Activated T-cell treated with anti-CD3 and anti-CD28 coated beads, Interleukin-2, amount 50 U/mL, for 1 hour (primary cell): ENCODE measurements around the gene C1S.

Experiments
- DNase-seq: peaks from one replicate; pipeline ENCODE4 v3.0.0-alpha.2; 2020

The C1S gene

DNA sequence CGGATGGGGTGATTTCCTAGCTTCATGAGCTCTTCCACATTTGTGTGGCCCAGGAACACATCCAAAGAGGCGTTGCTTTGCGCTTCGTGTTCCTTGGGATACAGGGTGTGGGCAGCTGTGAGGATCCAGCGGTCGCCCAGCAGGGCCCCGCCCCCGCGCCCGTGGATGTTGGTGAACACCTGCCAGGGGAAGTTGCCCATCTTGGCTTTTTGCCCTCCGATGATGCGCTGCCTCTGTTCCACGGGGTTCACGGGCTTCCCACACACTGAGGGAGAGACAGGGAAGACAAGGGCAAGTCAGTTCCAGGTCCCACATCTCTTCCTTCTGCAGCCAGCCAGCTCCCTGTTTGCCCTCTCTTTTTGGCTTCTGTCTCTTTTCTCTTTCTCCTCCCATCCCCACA, 20.5 kb downstream of the C1S start:
- DNase-seq = no peak

DNA sequence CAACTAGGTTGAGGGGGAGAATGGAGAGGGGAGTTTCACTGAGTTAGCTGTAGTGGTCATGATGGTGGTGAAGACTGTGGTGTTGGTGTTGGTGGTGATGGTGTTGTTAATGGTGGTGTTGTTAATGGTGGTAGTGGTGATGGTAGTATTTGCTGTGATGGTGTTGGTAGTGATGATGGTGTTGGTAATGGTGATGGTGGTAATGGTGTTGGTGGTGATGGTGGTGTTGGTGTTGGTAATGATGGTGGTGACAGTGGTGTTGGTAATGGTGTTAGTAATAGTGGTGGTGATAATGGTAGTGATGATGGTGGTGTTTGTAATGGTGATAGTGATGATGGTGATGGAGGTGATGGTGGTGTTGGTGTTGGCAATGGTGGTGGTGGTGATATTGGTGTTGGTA, 22.6 kb downstream of the C1S start:
- DNase-seq = no peak

DNA sequence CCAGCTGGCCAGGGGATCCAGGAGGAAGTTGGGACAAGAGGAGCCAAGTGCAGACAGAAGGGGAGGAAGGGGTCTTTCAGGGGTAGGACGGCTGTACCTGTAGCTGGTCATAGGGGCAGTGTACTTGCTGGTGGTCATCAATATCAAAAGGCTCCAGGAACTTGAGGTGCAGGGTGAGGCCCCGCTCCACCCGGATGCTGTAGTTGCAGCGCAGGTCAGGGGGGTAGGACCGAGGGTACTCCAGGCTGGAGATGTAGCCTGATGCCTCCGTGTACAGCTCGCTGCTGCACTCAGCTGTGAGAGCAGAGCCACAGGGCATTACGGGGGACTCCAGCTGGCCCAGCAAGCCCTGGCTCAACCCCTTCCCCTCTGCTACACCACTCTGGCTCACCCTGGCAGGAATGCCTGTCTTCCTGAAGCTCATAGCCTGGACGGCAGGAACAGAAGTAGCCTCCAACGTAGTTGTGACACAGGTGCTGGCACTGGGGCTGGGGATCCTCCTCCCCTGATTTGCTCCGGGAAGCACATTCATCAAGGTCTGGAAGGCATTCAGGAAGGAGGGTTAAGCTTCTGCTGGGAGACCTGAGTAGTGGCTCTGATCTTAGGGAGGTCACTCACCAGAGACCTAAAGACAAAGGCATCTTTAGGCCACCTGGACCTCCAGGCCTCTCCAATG, 28.8 kb downstream of the C1S start:
- no peak for DNase-seq

DNA sequence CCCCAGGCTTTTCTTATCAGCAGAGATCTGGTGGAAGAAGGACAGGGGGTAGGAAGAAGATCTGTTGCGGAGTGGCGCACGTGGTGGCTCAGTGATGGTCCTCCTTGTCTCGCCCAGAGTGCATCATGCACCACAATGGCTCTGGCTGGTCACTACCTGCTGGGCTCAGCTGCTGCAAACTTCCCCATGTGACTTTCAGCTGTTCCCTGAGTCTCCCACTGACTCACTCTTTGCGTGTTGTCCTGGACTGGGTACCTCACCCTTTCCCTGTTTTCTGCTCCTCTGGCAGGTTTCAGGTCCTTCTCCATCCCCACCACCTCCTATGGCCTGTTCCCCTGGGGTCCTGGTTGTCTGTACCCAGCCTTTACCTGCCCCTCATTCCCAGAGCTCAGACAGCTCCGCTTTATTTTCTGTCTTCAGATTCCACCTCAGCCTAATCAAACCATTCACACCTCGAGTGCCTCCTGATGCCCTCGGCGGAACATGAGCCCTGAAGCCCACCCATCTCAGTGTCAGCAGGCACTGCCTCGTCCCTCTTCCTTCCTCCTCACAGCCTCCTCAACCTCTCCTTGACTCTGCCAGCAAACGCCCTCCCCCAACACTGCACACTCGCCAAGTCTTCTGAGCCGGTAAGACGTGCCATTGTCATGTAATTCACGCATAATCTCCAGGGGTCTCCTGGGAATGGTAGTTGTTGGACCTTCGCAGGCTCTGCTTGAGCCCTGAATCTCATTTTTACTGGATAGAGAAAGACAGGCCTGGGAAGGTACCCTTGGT, 29.9 kb downstream of the C1S start:
- no peak for DNase-seq

DNA sequence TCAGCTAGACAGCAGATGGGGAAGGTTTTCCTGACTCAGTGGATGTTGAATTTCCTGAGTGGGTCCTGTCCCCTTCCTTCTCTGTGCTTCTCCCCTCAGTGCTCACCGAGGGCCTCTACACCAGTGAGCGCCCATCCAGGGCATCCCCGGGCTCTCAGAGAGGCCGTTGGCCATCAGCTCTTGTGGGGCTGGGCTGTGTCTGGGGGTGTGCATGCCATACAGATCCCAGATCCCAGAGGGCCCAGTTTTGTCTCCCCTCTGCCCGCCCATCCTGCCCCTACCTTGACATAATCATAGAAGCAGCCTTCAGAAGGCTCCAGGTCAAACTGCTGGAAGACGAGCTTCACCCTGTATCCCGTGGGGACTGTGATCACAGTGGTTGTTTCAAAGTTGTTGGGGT, 30.7 kb downstream of the C1S start:
- no peak for DNase-seq

DNA sequence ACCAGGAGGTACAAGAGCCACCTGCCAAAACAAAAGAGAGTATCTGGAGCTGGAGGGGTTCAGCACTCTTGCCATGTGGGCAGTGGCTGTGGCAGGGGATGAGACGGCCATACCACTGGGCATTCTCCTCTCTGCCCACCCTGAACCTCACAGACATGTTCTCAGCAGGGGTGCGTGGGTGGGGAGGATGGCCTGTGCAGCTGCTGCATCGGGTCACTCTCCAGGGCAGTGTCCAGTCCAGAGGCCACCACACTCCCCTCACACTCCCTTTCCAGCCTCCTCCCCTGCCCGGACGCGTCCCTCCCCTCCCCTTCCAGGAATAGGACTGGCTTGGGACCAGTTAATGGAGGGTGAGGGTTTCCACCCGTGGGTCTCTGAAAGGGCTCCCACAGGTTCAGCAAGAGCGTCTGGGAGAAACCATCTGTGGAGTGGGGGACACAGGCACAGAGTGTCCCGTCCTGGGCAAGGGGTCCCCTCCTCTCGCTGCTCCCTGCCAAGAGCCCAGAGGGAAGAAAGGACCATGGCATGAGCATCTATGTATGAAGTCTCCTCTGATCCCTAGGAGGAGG, 31.2 kb downstream of the C1S start:
- no peak for DNase-seq

DNA sequence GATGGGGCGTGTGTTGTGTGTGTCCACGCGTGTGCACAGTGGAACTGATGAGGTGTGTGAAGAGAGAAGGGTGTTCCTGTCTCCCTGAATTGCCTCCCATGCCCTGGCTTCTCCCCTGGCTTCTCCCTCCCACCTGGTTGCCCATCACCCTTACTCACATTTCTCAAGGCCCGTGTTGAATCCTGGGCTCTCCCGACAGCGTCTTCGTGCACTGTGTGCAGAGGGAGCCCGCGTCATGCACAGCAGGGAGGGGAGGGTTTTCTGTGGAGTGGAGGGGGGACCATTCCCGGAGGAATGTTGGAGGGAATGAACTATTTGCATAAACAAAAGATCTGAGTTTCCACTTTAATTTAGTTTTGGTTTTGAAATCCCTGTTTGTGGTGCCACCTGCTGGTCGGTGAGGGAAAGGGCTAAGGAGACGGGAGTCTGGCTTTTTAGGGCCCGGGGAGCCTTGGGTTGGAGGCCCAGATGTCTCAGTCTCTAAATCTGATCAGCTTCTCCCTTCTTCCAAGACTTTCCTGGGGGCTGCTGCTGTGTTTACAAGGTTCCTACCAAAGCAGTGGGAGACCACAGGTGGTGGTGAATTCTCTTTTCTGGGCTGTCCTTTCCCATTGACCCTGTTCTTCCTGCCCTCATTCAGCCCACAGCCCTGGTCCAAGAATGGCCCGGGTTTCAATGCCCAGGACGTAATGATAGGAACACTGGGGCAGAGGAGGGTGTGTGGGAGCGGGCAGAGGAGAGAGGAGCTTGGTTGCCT, 31.9 kb downstream of the C1S start, which contains the start of gene C1R:
C1R (minus strand) TSS at position 217 of the 757 bp plus-strand sequence; CDS start at position 160, 57 bp downstream.
- DNase-seq = peak; percentile 74

DNA sequence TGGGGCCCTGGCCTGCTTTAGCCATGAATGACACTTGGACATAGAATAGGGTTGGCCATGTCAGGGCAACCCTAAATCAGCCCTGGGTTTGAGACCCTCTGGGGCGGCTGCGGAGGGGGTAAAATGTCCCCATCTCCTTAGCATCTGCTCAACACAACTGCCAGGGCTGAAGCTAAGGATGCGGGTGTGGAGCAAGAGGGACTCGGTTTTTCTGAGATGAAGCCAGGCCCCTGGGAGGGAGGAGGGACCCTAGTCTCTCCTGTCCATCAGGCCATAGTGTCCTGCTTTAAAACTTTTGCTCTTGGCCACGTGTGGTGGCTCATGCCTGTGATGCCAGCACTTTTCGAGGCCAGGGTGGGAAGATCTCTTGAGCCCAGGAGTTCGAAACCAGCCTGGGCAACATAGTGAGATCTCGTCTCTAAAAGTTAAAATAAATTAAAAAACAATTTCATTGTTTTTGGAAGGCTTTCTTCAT, 32.5 kb downstream of the C1S start:
- no peak for DNase-seq

DNA sequence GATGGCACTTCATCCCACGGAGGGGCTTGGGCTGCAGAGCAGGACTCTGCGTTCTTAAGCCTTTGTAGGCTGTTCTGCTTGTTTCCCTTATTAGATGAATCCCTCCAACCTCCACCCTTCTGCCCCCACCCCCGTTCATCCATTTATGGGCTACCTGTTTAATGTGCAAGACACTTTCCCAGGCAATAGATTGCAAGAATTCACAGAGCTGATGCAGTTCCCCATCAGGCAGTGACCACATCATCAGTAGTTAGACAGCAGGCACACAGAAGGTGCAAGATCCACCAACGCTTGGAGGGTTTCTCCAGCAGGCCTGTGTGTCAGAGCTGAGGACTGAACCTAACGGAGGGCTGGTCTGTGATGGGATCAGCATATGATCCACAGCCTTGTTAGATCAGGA, 33.0 kb downstream of the C1S start:
- no peak for DNase-seq

DNA sequence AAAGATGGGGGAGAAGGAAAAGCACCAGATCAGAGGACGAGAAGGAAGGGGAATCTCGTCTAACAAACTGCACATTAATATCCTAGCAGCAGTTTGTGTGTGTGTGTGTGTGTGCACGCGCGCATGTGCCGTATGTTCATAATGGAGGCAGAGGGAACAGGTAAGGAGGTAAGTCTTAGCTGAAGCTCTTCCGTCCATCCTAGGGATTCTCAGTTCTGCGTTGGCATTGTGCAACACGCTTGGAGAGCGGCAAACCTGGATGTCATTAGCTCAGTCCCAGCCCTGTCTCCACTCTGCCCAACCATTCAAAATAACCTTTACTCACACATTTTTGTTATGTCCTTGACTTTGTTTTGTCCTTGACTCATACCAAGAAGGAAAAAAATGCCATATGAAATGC, 33.4 kb downstream of the C1S start:
- no peak for DNase-seq

DNA sequence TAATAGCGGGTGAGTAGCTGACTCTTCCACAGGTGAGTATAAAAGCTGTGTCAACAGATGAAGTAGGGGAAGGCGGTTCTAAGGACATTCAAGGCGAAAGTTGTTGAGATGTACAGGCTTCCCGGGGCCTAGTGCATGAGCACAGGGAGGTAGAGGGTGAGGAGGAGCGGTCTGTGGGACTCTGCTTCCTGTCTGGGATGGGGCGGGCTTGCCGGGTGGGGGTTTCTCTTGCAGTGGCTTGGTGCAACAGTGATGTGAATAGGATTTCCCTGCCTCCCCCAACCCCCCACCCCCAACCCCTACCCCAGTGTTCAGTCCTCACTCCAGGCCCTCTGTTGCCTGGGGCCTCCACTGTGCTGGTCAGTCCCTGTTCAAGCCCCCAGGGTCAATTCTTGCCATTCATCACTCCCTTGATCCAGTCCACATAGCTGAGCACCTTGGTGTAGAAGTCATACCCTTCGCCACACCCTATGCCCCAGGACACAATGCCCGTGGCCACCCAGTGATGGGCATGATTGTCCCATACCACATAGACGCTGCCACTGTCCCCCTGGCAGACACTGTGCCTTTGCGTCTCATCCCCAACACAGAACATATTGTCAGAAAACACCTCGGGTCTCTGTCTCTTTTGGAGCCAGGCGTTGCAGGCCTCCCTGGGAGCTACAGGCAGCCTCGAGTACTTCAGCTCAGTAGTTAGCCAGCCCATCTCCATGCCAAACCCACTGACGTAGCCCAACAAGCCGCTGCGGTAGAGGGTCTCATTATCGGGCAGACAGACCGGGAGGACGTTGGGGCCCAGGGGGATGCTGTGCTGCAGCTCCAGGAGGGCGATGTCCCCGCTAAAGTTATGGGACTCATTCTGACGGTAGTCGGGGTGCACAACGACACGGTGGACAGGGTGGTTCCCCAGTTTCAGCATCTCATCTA, 35.8 kb downstream of the C1S start:
- no peak for DNase-seq

DNA sequence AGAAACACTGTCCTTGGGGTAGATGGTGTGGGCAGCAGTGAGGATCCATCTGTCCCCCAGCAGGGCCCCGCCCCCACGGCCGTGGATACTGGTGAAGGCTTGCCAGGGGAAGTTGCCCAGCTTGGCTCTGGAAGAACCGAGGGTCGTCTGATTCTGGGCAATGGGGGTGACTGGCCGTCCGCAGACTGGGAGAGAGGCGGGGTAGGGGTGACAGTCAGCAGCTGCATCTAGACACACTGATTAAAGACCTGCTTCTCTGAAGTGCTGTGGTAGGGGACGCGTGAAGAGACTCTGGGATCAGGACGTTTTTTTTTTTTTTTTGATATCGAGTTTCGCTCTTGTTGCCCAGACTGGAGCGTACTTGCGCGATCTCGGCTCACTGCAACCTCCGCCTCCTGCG, 36.5 kb downstream of the C1S start:
- no peak for DNase-seq

DNA sequence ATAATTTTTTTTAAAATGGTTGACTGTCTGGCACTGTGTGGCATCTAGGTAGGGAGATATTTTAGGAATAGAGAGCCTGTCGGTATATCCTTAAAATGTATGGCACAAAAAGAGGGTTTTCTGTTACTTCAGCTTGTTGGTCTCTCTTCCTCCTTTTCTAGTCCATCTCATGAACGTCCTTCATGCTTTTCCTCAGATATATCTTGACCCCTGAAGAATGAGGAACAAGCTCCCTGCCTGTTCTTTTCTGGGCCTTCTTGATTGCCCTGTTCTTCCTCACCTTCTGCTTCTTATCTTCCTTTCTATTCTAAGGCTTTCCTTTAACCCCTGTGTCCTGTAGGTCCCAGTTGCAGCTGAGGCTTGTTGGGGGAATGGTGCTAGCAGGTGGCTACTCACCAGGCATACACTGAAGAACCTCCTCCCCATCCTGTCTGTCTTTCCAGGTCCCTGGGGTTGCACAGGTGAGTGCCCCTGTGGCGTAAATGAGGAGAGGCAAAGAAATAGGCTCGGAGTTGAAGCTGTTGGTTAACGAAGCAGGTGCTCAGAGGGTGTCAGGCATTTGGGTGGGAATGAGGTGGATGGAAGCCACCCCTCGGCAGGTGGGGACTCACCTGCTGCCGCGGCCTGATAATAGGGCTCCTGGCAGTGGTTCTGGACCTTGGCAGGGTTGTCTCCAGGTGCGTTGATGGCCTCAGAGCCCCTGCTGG, 38.9 kb downstream of the C1S start:
- DNase-seq = peak; percentile 13

DNA sequence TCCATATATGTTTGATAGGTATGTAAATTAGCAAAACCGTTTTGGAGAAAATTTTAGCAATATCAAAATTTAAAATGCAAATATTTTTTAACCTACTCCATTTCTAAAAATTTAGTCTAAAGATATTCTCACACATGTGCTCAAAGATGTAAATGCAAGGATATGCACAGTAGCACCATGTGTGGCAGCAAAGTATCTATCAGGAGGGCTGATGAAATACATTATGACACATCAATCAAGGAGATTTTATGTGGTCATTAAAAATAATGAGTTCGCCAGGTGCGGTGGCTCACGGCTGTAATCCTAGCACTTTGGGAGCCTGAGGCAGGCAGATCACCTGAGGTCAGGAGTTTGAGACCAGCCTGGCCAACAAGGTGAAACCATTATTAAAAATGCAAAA, 39.7 kb downstream of the C1S start:
- no peak for DNase-seq

DNA sequence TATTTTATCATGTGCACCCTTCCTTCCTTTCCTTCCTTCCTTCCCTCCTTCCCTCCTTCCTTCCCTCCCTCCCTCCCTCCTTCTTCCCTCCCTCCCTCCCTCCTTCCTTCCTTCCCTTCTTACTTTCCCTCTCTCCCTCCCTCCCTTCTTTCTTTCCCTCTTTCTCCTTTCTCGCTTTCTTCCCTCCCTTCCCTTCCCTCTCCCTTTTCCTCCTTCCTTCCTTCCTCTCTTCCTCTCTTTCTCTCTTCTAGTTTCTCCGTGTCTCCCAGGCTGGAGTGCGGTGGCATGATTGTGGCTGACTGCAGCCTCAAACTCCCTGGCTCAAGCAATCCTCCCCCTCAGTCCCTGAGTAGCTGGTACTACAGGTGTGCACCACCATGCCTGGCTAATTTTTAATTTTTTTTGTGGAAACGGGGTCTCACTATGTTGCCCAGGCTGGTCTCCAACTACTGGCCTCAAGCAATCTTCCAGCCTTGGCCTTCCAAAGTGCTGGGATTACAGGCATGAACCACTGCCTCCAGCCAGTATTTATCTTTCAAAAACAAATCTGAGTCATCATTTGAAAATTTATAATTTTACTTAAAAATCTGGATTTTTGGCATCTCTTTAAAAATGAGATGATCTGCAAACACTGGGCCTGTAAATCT, 40.7 kb downstream of the C1S start:
- peak; percentile 1 for DNase-seq

DNA sequence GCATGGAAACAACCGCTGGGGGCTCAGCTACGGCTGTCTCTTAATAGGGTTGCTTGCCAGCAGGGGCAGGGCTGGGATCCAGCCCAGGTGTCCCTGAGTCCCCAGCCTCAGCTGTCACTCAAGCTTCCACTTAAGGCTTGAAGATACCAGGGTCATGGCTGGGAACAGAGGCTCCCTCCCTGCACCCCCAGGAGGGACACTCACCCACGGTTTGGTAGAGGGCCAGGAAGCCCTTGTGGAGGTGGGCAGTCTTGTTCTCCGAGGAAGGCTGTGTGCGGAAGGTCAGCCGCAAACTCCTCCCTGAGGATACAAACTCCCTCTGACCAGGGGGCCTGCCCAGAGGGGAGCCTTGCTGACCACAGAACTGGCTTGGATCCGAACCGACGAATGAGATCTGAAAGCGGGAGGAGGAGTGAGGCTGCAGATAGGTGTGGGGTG, 41.2 kb downstream of the C1S start:
- peak; percentile 6 for DNase-seq

DNA sequence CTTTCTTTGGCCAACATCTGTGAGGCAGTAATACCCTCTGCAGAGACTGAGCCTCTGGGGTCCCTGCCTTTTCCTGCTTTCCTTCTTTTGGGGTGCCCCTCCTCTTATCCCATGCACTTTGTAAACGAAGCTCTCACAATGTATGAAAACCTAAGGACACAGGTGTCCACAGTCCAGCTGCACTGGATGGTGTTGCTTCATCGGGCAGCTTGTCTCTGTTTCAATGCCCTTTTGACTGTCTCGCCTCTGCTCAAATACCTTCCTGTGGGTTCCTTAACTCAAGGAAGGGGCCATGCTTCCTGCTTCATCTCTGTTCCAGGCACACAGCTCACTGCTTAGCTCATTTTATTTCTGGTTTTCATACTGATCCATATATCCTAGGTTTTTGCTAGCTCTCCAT, 42.1 kb downstream of the C1S start:
- no peak for DNase-seq

DNA sequence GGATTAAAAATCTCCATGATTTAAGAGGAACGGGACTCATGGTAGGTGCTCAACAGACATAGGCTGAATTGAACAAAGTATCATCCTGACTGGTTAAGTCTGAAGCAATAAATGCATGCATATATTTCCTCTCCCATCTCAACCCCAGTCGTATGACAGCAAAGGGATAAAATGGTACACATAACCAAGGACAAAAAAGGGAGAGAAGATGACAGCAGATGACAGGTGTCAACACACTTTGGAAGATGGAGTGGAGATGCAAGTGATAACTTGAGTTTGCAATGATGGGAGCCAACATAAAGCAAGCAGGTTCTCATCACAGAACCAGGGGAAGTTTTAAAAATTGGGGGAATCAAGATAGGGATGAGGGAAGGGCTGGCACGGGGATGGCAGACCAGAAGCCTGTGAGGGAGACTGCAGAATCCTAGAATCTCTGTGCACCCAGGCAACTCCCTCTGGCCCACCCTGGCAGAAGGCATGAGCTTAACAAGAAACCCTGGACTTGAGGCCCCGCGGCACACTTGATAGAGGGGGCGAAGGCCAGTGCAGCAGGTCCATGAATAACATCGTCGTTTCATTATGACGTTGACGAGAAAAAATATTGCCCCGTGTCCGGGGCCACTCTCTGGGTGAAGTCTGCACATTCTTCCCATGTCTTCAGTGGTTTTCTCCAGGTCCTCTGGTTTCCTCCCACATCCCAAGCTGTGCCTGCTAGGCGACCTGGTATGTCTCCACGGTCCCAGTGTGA, 43.5 kb downstream of the C1S start:
- peak; percentile 4 for DNase-seq

DNA sequence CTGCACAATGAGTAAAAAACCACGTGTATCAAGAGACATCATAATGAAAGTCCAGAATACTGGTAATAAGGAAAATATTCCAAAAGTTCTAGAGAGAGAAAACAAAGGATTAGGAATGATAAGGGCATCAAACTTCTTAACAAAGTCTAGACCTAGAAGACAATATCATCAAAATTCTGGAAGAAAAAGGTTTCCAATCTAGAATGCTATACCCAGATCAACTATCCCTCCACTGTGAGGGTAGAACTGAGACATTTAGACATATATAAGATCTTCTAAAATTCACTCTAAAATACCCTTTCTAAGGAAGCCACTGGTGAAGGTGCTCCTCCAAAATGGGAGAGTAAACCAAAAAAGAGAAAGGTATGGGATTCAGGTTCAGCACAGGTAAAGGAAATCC, 45.6 kb downstream of the C1S start:
- DNase-seq = no peak

DNA sequence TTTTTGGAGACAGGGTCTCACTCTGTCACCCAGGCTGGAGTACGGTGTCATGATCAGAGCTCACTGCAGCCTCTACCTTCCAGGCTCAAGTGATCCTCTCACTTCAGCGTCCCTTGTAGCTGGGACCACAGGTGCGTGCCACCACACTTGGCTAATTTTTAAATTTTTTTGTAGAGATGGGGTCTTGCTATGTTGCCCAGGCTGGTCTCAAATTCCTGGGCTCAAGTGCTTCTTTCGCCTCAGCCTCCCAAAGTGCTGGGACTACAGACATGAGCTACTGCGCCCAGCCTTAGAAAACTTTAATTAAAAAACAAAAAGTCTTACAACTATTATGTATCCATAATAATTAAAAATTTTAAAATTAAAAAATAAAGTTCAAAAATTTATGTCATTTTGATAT, 46.7 kb downstream of the C1S start:
- DNase-seq = peak; percentile 7
